ENCODE data around the gene RHBDL1. TPM values are rescaled to one million over a fixed set of nuclear protein-coding genes. Genes with fewer than 3 reads are reported as not detected.

Gene RHBDL1
- total RNA-seq, 1 donor from 2014 or later = 2.0 TPM

DNA sequence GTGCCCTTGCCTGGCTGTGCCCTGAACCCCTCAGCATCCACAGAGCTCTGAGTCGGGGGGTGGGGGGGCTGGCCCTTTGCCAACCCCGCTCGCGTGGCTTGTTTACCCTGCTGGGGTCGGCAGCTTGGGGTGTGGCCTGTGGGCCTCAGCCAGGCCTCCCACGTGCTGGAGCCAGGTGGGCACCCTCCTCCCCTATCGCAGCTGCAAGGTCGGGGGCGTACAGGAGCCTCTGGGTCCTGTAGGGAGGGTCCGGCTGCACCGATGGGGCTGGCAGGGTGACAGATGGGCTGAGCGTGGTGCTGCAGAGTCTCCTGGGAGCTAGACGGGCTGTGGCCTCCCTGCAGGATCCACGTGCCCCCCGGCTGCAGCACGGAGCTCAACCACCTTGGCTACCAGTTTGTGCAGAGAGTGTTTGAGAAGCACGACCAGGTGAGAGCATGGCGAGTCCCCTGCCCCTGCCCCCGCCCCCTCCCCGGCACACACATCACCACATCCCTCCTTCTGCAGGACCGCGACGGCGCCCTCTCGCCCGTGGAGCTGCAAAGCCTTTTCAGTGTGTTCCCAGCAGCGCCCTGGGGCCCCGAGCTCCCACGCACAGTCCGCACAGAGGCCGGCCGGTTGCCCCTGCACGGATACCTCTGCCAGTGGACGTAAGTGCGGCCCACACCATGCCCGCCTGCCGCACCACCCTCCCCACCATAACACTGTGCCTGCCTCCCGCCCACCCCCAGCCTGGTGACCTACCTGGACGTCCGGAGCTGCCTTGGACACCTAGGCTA, 3.9 kb upstream of the RHBDL1 start:
- FAIRE-seq = no peak
- DNase-seq (ENCODE audit: low spot score in 2 of 2) = no peak

DNA sequence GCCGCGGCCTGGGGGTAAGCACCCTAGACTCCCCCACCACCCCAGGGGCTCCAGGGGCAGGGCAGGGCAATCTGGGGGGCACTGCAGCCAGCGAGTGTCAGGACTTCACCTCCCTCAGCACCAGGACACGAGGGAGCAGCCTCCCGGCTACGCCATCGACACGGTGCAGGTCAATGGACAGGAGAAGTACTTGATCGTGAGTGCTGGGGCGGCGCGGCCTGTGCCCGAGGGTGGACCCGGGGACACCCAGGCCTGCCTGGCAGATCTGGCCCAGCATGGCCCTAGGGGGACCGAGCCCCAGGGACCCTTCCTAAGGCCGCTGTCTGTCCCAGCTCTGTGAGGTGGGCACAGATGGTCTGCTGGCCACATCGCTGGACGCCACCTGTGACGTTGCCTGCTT, 3.1 kb upstream of the RHBDL1 start:
- DNase-seq (ENCODE audit: low spot score in 2 of 2) = no peak
- no peak for FAIRE-seq

DNA sequence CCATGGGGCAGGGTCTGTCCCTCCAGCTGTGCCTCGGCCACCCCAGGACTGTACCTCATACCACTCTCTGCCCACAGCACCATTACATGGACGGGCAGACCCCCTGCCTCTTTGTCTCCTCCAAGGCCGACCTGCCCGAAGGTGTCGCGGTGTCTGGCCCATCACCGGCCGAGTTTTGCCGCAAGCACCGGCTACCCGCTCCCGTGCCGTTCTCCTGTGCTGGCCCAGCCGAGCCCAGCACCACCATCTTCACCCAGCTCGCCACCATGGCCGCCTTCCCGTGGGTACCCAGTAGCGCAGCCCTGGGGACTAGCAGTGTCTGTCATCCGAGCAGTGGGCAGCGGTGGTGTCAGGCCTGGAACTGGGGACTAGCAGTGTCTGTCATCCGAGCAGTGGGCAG, 2.6 kb upstream of the RHBDL1 start:
- no peak for DNase-seq (ENCODE audit: low spot score in 2 of 2)

DNA sequence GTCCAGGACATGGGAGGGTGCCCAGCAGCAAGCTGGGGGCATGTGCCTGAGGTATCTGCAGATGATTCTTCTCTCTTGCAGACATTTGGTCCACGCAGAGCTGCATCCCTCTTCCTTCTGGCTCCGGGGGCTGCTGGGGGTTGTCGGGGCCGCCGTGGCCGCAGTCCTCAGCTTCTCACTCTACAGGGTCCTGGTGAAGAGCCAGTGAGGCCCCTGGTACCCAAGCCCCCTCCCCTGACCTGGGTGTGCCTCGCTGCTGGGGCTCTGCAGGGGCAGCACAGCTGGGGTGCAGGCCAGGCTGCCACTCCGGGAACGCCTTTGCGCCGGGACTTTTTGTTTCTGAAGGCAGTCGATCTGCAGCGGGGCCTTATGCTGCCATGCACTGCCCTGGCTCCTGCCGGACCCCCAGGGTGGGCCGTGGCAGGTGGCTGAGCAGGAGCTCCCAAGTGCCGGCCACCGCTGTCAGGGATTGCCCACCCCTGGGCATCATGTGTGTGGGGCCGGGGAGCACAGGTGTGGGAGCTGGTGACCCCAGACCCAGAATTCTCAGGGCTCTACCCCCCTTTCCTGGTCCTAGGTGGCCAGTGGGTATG, 2.0 kb upstream of the RHBDL1 start:
- FAIRE-seq = no peak
- no peak for DNase-seq (ENCODE audit: low spot score in 2 of 2)

More for the DNA sequence above, 2.6 kb upstream of the RHBDL1 start:
- no peak for FAIRE-seq

DNA sequence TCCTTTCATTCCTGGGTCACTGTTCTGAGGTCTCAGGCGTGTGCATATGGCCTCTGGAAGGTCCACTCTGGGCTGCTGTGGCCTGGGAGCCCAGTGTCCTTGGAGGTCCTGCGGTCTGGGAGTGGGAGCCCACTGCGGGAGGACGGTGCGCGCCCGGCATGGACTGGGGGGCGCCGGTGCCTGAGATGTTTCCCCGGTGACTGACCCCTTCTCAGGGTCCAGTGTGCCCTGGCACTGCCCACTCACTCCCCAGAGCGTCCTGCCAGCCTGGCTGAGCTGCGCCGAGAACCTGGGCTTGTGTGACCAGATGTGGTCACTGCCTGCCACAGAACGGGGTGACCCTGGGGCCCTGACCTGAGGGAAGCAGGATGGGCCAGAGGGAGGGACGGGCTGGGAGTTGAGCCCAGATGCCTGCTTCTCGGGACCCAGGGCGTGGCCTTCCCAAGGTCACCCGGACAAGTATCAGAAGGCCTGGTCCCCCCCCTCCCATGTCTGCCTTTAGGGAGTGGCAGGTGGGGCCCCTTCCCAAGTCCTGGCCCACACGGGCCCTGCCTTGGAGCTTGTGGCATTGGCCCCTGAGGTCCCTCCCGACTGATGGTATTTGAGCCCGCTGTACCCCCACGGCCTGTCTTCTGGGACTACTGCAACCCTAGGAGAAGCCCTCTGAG, 1.1 kb upstream of the RHBDL1 start:
- DNase-seq (ENCODE audit: low spot score in 2 of 2) (no peak), FAIRE-seq (no peak)

DNA sequence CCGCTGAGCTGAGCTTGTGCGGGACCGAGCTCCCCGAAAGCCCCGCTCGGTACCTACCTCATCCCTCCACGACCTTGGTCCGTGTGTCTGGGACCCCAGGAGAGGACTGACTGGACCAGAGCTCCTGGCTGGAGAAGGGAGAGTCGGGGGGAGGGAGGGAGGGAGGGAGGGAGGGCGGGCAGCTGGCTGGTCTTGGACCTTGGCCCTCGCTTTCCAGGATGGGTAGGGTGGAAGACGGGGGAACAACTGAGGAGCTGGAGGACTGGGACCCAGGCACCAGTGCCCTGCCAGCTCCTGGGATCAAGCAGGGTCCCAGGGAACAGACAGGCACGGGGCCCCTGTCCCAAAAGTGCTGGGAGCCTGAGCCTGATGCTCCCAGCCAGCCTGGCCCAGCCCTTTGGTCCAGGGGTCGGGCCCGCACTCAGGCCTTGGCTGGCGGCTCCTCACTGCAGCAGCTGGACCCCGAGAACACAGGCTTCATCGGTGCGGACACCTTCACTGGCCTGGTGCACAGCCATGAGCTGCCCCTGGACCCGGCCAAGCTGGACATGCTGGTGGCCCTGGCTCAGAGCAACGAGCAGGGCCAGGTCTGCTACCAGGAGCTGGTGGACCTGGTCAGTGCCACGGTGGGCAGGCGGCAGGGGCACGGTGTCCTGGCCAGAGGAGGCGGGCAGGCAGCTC, 553 bp downstream of the RHBDL1 start:
- FAIRE-seq = no peak
- peak in 1 of 2 donors; percentile 38 for DNase-seq (ENCODE audit: low spot score in 2 of 2)

DNA sequence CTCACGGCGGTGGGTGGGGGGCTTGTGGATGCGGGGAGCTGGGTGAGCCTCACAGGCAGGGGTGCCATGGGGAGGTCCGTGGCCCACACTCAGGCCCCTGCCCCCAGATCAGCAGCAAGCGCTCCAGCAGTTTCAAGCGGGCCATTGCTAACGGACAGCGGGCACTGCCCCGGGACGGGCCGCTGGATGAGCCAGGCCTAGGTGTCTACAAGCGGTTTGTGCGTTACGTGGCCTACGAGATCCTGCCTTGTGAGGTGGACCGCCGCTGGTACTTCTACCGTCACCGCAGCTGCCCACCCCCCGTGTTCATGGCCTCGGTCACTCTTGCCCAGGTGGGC, 1.1 kb downstream of the RHBDL1 start:
- no peak for FAIRE-seq
- no peak for DNase-seq (ENCODE audit: low spot score in 2 of 2)

DNA sequence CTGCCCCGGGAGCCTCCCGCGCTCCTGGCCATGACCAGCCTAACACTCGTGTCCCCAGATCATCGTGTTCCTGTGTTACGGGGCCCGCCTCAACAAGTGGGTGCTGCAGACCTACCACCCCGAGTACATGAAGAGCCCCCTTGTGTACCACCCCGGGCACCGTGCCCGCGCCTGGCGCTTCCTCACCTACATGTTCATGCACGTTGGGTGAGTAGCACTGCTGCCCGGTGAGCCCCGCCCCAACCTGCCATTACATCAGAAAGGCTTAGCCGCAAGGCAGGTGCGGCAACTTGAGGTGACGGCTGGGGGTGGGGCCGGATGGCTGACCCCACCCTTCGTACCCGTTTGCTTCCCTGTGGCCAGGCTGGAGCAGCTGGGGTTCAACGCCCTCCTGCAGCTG, 1.4 kb downstream of the RHBDL1 start:
- DNase-seq (ENCODE audit: low spot score in 2 of 2) = no peak
- no peak for FAIRE-seq

DNA sequence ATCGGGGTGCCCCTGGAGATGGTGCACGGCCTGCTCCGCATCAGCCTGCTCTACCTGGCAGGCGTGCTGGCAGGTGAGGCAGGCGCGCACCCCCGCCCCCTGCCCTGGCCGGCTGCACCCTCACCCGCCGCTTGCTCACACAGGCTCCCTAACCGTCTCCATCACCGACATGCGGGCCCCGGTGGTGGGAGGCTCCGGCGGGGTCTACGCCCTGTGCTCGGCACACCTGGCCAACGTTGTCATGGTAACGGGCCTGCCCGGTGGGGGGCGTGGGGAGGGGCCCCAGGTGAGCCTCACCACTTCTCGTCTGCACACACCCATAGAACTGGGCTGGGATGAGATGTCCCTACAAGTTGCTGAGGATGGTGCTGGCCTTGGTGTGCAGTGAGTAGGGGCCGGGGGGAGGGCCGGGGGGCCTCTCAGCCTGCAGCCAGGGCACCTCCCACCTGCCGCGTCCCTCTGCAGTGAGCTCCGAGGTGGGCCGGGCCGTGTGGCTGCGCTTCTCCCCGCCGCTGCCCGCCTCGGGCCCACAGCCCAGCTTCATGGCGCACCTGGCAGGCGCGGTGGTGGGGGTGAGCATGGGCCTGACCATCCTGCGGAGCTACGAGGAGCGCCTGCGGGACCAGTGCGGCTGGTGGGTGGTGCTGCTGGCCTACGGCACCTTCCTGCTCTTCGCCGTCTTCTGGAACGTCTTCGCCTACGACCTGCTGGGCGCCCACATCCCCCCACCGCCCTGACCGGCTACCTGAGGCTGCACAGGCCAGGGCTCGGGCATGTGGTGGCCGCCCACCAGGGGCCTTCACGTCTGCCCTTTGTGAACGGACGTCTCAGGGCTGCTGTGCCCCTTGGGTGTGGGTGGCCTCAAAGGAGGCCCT, 2.1 kb downstream of the RHBDL1 start:
- FAIRE-seq = no peak
- DNase-seq (ENCODE audit: low spot score in 2 of 2) = no peak

DNA sequence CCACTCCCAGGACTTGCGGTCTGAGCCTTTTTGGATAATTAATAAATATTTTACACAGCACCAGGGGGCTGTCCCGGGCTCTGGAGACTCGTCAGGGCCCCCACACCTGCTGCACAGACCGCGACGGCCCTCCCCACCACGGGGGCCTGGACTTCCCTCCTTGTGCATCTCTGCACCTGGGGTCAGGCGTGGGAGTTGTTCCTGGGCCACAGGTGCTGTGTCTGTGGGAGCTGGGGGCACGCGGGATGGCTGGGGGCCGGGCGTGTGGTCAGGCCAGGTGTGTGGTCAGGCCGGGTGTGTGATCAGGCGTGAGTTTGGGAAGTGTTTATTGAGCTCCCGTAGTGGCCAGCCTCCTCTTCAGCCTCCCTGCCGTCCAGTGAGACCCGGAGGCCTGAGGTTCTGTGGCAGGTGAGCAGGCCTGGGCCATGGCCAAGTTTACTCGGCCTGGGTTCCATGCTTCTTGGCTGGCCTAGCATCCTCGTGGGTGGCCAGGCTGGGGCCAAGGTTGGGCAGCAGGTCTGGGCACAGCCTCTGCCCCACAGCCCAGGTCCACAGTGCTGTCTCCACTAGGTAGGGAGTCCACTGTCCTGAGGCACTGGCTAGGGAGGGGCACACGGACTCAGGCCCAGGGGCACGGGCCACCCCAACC, 2.9 kb downstream of the RHBDL1 start:
- DNase-seq (ENCODE audit: low spot score in 2 of 2) = no peak
- FAIRE-seq = no peak

DNA sequence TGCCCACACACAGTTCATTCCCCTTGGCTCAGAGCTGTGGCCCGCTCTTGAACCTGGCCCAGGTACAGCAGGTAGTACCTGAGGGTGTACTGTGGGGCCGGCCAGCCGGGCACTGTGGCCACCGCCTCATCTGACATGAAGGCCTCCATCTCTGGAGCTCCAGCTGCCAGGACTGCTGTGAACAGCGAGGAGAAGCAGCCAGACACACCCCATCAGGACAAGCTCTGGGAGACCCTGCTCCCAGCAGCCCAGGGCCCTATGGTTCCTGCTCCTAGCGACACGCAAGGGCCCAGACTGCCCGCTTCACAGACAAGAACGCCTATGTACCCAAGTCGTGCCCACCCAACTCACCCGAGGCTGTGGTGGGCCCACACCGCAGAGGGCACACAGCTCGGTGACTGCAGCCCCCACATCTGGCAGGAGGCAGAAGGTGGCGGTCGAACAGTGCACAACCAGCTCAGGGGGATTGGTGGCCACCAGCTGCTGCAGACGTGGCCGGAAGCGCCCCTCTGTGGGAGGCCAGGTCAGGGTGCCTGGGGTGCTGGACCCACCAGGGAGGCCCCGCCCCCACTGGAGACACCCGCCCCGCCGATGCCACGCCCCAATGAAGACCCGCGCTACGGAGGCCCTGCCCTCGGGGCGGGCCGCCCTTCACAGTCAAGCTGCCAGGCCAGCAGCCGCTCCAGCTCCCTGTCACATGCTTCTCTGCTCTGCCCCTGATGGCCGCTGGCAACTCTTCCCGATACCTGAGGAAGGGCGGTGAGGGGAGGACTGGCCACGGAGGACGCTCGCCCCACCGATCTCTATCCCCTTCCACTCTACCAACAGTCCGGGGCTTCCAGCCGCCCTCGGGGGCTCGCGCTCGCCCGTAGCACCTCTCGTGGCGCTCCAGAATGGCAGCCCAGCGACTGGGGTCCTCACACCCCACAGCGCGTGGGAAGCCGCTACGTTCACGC, 3.7 kb downstream of the RHBDL1 start:
- DNase-seq (ENCODE audit: low spot score in 2 of 2) (peak; percentile 52 to 62), FAIRE-seq (no peak)

DNA sequence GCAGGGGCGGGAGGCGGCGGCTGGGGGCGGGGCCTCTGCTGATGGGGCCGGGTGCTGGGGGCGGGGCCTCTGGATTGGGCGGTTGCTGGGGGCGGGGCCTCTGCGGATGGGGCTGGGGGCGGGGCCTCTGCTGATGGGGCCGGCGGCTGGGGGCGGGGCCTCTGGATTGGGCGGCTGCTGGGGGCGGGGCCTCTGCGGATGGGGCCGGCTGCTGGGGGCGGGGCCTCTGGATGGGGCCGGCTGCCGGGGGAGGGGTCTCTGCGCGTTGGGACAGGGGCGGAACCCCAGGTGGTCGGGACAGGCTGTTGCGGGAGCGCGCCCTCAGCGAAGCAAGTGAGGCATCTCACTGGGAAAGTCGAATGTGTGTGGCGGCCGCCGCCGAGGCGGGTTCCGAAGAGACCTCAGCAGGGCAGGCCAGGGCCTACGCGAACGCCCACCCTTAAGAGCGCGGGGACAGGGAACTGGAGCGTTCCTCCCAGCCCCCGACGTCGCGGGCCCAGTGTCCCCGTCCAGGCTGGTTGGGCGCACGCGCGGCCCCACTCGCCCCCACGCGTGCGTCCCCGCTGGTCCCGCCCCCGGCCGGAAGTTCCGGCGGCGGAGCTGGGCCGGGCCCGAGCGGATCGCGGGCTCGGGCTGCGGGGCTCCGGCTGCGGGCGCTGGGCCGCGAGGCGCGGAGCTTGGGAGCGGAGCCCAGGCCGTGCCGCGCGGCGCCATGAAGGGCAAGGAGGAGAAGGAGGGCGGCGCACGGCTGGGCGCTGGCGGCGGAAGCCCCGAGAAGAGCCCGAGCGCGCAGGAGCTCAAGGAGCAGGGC, 4.5 kb downstream of the RHBDL1 start, which contains the start of gene STUB1:
STUB1 (plus strand) TSS at position 597 of the 811 bp plus-strand sequence; CDS start at position 713, 116 bp downstream.
- FAIRE-seq = no peak
- DNase-seq (ENCODE audit: low spot score in 2 of 2) = peak; percentile 88 to 93

DNA sequence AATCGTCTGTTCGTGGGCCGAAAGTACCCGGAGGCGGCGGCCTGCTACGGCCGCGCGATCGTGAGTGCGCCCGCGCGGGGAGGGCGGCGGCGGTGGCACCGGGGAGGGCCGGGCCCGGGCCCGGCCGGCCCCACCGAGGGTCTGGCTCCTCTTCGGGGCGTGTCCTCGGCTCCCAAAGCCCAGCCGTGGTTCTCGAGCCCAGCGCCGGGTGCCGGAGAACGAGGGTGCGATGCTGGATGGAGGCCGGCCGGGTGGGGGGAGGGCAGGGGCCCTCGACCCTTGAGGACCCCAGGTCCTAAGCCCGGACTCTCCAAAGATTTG, 5.1 kb downstream of the RHBDL1 start:
- no peak for FAIRE-seq
- DNase-seq (ENCODE audit: low spot score in 2 of 2) = no peak

DNA sequence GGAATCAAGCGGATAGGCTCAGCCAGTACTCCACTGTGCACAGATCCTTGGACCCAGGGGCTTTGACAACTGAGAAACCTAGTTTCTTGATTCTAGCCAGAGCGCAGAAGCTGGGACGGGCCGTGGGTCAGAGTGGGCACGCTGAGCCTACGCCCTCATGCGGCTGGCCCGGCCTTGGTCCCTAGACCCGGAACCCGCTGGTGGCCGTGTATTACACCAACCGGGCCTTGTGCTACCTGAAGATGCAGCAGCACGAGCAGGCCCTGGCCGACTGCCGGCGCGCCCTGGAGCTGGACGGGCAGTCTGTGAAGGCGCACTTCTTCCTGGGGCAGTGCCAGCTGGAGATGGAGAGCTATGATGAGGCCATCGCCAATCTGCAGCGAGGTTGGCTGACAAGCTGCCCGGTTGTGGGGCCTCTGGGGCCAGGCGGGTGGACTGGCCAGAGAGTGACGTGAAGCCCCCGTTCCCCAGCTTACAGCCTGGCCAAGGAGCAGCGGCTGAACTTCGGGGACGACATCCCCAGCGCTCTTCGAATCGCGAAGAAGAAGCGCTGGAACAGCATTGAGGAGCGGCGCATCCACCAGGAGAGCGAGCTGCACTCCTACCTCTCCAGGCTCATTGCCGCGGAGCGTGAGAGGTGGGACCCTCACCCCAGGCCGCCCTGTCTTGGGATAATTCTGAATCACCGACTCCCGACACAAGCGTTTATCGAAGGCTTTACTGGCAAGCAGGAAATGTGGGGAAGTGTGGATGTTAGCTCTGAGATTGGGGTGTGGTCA, 5.7 kb downstream of the RHBDL1 start:
- DNase-seq (ENCODE audit: low spot score in 2 of 2) = no peak

DNA sequence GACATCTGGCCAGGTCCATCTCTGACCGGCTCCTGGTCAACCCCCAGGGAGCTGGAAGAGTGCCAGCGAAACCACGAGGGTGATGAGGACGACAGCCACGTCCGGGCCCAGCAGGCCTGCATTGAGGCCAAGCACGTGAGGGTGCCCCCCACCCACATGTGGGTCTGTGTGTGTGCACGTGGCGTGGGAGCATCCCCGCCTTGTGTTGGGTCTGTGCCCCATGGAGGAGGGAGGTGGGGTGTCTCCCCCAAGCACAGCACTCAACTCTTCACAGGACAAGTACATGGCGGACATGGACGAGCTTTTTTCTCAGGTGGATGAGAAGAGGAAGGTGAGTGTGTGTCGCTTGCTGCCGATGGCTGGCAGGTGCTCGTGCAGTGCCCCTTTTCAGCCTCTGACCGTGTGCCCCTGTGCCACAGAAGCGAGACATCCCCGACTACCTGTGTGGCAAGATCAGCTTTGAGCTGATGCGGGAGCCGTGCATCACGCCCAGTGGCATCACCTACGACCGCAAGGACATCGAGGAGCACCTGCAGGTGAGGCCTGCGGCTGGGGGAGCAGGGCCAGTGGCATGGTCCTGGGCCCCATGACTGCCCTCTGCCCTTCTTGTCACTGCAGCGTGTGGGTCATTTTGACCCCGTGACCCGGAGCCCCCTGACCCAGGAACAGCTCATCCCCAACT, 6.4 kb downstream of the RHBDL1 start:
- DNase-seq (ENCODE audit: low spot score in 2 of 2) (no peak), FAIRE-seq (no peak)

More for the DNA sequence above, 5.7 kb downstream of the RHBDL1 start:
- FAIRE-seq = no peak

Measured in frontal cortex (tissue), 4 donors.